ENCODE measurements around the gene NPB.

Gene NPB

DNA sequence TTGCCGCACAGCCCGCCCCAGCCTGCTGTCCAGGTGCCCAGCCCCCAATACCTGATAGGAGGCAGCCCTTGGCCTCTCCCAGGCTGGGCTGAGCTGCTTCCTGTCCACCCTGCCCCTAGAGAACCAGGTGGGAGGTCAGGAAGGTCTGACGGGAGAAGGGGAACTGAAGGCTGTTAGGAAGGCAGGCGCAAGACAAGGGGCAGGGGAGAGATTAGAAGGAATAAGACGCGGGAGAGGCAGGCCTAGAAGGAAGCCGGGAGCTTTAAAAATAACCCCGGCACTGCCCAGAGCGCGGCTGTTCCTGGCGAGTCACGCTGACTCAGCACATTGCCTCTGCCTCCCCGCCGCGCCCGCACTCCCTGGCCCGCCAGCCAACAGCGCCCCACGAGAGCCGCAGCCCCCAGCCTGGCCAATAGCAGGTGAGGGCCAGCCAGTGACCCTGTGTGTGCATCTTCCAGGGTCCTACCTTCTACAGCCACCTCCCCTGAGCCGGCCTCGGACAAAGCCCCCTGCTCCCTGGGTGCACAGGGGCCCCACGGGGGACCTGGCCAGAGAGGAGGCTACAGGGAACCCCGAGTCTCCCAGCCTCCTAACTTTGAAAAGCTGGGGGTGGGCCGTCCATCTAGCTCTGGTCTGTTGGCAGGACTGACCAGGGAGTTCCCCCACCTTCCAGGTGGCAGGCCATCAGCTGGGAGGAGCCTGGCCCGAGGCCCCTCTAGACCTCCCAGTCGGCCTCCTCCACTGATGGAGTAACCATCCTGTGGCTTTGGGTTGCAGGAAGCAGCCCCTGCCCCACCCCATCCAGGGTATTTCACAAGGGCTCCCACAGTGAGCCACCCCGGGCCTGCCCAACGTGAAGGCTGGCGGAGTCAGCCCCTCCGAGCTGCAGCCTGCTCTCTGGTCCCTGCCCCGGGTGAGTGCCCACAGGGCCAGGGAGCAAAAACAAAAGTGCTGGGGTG lies 21.5 kb downstream of the NPB start:
- TF ChIP-seq, protein P1, sequence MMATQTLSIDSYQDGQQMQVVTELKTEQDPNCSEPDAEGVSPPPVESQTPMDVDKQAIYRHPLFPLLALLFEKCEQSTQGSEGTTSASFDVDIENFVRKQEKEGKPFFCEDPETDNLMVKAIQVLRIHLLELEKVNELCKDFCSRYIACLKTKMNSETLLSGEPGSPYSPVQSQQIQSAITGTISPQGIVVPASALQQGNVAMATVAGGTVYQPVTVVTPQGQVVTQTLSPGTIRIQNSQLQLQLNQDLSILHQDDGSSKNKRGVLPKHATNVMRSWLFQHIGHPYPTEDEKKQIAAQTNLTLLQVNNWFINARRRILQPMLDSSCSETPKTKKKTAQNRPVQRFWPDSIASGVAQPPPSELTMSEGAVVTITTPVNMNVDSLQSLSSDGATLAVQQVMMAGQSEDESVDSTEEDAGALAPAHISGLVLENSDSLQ (IDR thresholded peaks at IDR 0.05) = no peak
- TF ChIP-seq SP1 (IDR thresholded peaks at IDR 0.05) (no peak), BHLHE40 (IDR thresholded peaks at IDR 0.05; ENCODE audit: borderline replicate concordance) (no peak)
- CTCF ChIA-PET = interaction anchor here (0.5 to 1.6 kb wide), 4 partner anchors 36 to 671 kb away, joined by 4 to 5 read pairs (median 4); no protein-coding TSS in a partner anchor
- no peak for DNase-seq (ENCODE audit: extremely low spot score)
- POLR2A ChIA-PET = interaction anchor here (1.0 to 4.9 kb wide), 7 partner anchors 10 to 56 kb away, joined by 3 to 24 read pairs (median 6); partner anchors contain the start of genes ANAPC11, ARHGDIA, PCYT2 and PYCR1

DNA sequence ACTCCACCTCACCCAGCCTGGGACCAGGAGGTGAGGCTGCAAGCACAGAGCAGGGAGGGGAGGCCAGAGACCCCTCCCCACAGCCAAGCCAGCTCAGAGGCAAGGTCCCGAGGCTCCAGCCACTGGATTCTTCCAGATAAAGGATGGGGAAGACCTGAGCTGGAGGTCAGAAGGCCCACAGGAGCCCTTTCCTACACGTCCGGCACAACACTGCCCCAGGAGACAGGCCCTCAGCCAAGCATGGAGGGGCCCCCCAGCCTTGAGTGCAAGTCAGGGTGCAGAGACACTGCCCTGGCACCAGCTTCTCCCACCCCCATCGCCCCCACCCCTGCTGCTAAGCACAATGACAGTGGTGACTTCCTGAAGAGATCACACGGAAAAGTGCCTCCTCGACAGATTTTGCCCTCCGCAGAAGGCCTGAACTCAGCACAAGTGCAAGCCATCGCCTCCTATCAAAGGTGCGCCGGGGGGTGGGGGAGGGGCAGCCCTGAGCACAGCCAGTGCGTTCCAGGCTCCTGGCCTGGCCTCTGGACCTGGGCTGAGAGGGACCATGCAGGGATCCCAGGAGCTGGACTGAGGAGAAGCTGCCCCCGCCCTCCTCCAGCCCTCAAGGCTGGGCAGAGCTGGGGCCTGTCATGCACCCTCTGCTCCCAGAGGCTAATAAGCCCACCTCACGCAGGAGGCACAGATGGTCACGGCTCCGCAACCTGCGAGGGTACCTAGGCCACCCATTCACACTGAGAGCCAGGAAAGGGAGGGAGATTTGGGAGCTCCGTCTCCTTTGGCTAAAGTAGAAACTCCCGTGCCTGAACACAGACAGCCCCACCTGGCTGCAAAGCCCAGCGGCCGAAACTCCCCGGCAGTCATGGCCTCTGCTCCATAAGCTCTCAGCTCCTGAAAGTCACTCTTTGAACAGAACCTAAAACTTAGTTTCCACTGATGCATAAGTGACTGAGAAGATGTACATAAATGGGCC lies 22.8 kb downstream of the NPB start:
- TF ChIP-seq NFRKB (IDR thresholded peaks at IDR 0.05) = no peak
- no peak for TF ChIP-seq FOXK2 (IDR thresholded peaks at IDR 0.05)
- TF ChIP-seq HDGF (IDR thresholded peaks at IDR 0.05; ENCODE audit: borderline replicate concordance) = no peak
- no peak for TF ChIP-seq FOXM1 (IDR thresholded peaks at IDR 0.05; ENCODE audit: borderline replicate concordance)
- TF ChIP-seq ZNF384 (IDR thresholded peaks at IDR 0.05) = no peak
- TF ChIP-seq FOXA1 (IDR thresholded peaks at IDR 0.05) = no peak
- no peak for TF ChIP-seq SP1 (IDR thresholded peaks at IDR 0.05)
- no peak for TF ChIP-seq ELF4 (IDR thresholded peaks at IDR 0.05)
- TF ChIP-seq CTBP1 (IDR thresholded peaks at IDR 0.05; ENCODE audit: borderline replicate concordance) = no peak
- TF ChIP-seq, protein P1 (IDR thresholded peaks at IDR 0.05) = no peak
- TF ChIP-seq L3MBTL2 (conservative IDR thresholded peaks at IDR 0.05) = no peak
- TF ChIP-seq SUZ12 (IDR thresholded peaks at IDR 0.05) = no peak
- no peak for TF ChIP-seq ARNT (IDR thresholded peaks at IDR 0.05)
- no peak for TF ChIP-seq LEF1 (IDR thresholded peaks at IDR 0.05; ENCODE audit: borderline replicate concordance)
- ChIA-PET POLR2A (interaction anchor here (0.9 to 4.9 kb wide), 11 partner anchors 8 to 98 kb away, joined by 3 to 28 read pairs (median 6); partner anchors contain the start of genes ANAPC11, ARHGDIA, CENPX and LRRC45), CTCF (interaction anchor here (1.0 kb wide), 2 partner anchors 35 to 96 kb away, joined by 4 to 5 read pairs; no protein-coding TSS in a partner anchor)
- DNase-seq (ENCODE audit: extremely low spot score) = no peak

DNA sequence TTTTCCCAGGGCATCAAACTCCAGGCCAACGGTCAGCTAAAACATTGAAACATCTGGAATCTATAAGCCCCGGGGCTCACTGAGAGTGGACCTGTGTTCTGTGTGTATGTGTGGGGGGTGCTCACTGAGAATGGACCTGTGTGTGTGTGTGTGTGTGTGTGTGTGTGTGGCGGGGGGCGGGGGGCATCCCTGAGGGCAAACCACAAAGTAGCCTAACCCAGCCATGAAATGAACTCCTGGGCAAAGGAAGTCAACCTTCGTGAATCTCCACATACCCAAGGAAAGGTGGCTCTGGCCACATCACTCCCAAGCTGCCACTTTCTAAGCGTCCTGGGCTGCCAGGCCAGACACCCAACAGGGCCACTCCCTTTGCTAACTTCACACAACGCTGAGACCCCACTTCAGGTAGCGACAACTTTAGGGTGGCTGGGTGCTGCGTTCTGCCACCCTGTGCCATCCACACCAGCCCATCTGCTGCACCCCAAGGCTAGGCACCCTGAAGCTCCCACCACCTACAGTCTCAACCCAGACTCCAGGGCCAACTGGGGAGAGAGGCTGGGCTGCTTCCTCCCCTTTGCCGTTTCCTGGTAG lies 23.9 kb downstream of the NPB start:
- TF ChIP-seq SUZ12 (IDR thresholded peaks at IDR 0.05) (no peak), HDGF (IDR thresholded peaks at IDR 0.05; ENCODE audit: borderline replicate concordance) (0 out of 2 replicates have a peak, but pooled peaks have one; percentile 86)
- no peak for DNase-seq (ENCODE audit: extremely low spot score)
- POLR2A ChIA-PET = interaction anchor here (0.6 to 5.2 kb wide), 15 partner anchors 9 to 242 kb away, joined by 3 to 37 read pairs (median 3); partner anchors contain the start of genes ANAPC11, ARHGDIA, ARL16 and CENPX
- CTCF ChIA-PET = interaction anchor here (0.7 to 1.3 kb wide), 3 partner anchors 34 to 421 kb away, joined by 3 to 6 read pairs (median 4); no protein-coding TSS in a partner anchor

DNA sequence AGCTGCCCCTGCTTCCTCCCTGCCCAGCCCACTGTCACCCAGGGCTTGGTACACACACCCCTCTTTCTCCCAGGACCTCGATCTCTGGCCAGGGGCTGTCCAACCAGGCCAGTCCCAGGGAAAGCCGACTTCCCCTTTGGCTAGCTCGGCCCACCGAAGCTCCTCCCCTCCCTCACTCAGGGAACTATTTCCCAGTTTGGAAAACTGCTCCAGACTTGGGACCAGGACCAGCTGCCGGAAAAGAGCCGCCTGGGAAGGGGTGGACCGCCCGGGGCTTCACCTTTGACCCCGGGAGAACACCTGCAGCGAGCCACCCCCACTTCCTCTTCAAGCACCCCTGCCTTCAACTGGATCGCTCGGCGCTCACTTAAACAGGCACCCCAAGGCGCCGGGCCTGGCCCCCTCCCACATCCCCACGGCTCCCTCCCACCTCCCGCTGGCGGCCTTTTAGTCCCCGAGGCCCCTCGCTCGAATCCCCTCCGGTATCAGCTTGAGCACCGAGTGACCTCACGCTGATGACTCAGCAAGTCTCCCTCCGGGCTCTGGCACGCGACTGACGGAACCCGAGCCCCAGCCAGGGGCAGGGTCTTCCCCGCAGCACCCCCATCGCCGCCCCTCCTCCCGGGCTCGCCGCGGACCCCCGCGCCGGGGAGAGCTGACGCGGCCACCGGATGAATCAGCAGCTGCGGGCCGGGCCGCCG lies 24.6 kb downstream of the NPB start:
- peak; percentile 66 for DNase-seq (ENCODE audit: extremely low spot score)
- POLR2A ChIA-PET = interaction anchor here (0.6 to 5.2 kb wide), 14 partner anchors 10 to 243 kb away, joined by 3 to 37 read pairs (median 4); partner anchors contain the start of genes ANAPC11, ARHGDIA, ARL16 and CENPX
- TF ChIP-seq L3MBTL2 (conservative IDR thresholded peaks at IDR 0.05) (no peak), ARNT (IDR thresholded peaks at IDR 0.05) (peak; percentile 97)
- CTCF ChIA-PET = interaction anchor here (0.7 to 1.3 kb wide), 3 partner anchors 33 to 420 kb away, joined by 3 to 6 read pairs (median 4); no protein-coding TSS in a partner anchor

DNA sequence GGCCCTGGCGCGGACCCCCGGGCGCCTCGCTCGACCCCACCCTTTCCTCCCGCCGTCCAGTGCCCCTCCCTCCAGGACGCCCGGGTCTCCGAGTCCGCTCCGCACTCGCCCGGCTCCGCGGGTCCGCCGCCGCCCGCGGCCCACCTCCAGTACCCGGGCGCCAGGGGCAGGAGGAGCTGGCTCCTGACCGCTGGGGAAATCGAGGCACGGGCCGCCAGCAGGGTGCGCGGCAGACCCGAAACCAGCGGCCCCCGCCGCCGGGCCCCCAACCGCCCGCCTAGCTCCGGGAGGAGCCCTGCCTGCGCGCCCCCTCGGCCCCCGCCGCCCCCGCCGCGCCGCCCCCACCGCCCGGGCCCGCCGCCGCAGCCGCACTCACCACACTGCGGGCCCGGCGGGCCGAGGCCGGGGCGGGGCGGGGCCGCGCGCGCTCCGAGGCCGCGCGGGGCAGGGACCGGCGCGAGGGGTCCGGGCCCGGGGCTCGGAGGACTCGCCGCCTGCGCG lies 25.2 kb downstream of the NPB start:
- no peak for TF ChIP-seq NFRKB (IDR thresholded peaks at IDR 0.05)
- no peak for TF ChIP-seq SP1 (IDR thresholded peaks at IDR 0.05)
- no peak for TF ChIP-seq HDGF (IDR thresholded peaks at IDR 0.05; ENCODE audit: borderline replicate concordance)
- no peak for TF ChIP-seq BHLHE40 (IDR thresholded peaks at IDR 0.05; ENCODE audit: borderline replicate concordance)
- TF ChIP-seq ZNF384 (IDR thresholded peaks at IDR 0.05) = no peak
- TF ChIP-seq LEF1 (IDR thresholded peaks at IDR 0.05; ENCODE audit: borderline replicate concordance) = no peak
- TF ChIP-seq SUZ12 (IDR thresholded peaks at IDR 0.05) = no peak
- no peak for TF ChIP-seq FOXA1 (IDR thresholded peaks at IDR 0.05)
- no peak for TF ChIP-seq FOXM1 (IDR thresholded peaks at IDR 0.05; ENCODE audit: borderline replicate concordance)
- TF ChIP-seq L3MBTL2 (conservative IDR thresholded peaks at IDR 0.05) = no peak
- TF ChIP-seq ELF4 (IDR thresholded peaks at IDR 0.05) = no peak
- TF ChIP-seq ARNT (IDR thresholded peaks at IDR 0.05) = no peak
- no peak for TF ChIP-seq TARDBP (IDR thresholded peaks at IDR 0.05)
- TF ChIP-seq CTBP1 (IDR thresholded peaks at IDR 0.05; ENCODE audit: borderline replicate concordance) = no peak
- TF ChIP-seq, protein P1 (IDR thresholded peaks at IDR 0.05) = no peak
- no peak for TF ChIP-seq FOXK2 (IDR thresholded peaks at IDR 0.05)
- DNase-seq (ENCODE audit: extremely low spot score) = no peak
- POLR2A ChIA-PET = interaction anchor here (0.6 to 5.2 kb wide), 9 partner anchors 10 to 94 kb away, joined by 3 to 37 read pairs (median 8); partner anchors contain the start of genes ANAPC11, ARHGDIA, MCRIP1 and PYCR1
- CTCF ChIA-PET = interaction anchor here (1.1 kb wide), 1 partner anchor 18 kb away, joined by 3 read pairs; no protein-coding TSS in a partner anchor
